GM21576 (cell line): ENCODE data around the gene GPANK1.

ENCODE experiments used
- ATAC-seq: cut with Tn5 transposase; IDR thresholded peaks from one replicate; pipeline ENCODE4 v1.9.1; 2021; ENCODE audit warnings: mild to moderate bottlenecking, moderate library complexity; ENCODE audit not compliant: unreplicated experiment

GPANK1 gene

GRCh38 chr6:31663126-31663960 lies 1.5 kb downstream of the GPANK1 start:
- no peak for ATAC-seq

GRCh38 chr6:31662124-31662723 lies 2.6 kb downstream of the GPANK1 start:
- no peak for ATAC-seq

GRCh38 chr6:31661262-31662123 lies 3.3 kb downstream of the GPANK1 start:
- ATAC-seq, result no peak

- ATAC-seq, result peak; percentile 45
Observed at GRCh38 chr6:31660381-31661261, 4.2 kb downstream of the GPANK1 start, which contains the start of gene C6orf47. Gene C6orf47, minus strand, starts transcription at chr6:31660778. Its CDS starts 831 bp downstream, at chr6:31659947.

- ATAC-seq, result no peak
Observed at GRCh38 chr6:31659649-31660380, 5.0 kb downstream of the GPANK1 start.

- no peak for ATAC-seq
Observed at GRCh38 chr6:31658983-31659648, 5.7 kb downstream of the GPANK1 start.

- ATAC-seq, result no peak
Observed at GRCh38 chr6:31658158-31658688, 6.6 kb downstream of the GPANK1 start.

- no peak for ATAC-seq
Observed at GRCh38 chr6:31657406-31658157, 7.2 kb downstream of the GPANK1 start.

- ATAC-seq, result no peak
Observed at GRCh38 chr6:31655349-31656237, 9.2 kb downstream of the GPANK1 start, which contains the start of gene APOM. Gene APOM, plus strand, starts transcription at chr6:31655894. Its CDS starts 73 bp downstream, at chr6:31655967.

GRCh38 chr6:31654574-31655348 lies 10.0 kb downstream of the GPANK1 start:
- no peak for ATAC-seq

- ATAC-seq, result peak; percentile 61
Observed at GRCh38 chr6:31652925-31653724, 11.7 kb downstream of the GPANK1 start.

- ATAC-seq, result peak; percentile 24
Observed at GRCh38 chr6:31651602-31652191, 13.1 kb downstream of the GPANK1 start.

GRCh38 chr6:31645325-31645724 lies 19.5 kb downstream of the GPANK1 start:
- no peak for ATAC-seq

GRCh38 chr6:31643818-31644454 lies 20.9 kb downstream of the GPANK1 start:
- ATAC-seq, result no peak
